ENCODE data around the gene PCK2. TPM values are rescaled to one million over a fixed set of nuclear protein-coding genes. Genes with fewer than 3 reads are reported as not detected.

The PCK2 gene
- polyA plus RNA-seq, 4 donors: 197 to 870 (median 304) TPM

- DNase-seq: no peak
- Histone ChIP-seq H3K27ac (ENCODE audit: low read depth in 1 of 3, low read length in 2 of 3) (peak overlapping the region; percentile 87 to 100 (median 98)), H3K9me3 (ENCODE audit: control insufficient read depth in 2 of 2, insufficient read depth in 1 of 2, low read depth in 1 of 2, low read length in 1 of 2) (no peaks in the 10 kb centered on the region), H3K4me1 (ENCODE audit: control insufficient read depth in 3 of 3, insufficient read depth in 2 of 3, low read depth in 1 of 3, low read length in 2 of 3) (peaks cover 0 to 28% (median 13%) of the 10 kb centered on the region in 3 donors), H3K4me3 (ENCODE audit: low read depth in 1 of 3, low read length in 3 of 3) (peak overlapping the region; percentile 50 to 87 (median 52)), H3K27me3 (ENCODE audit: control insufficient read depth in 3 of 3, insufficient read depth in 3 of 3, low read length in 3 of 3) (no peaks in the 10 kb centered on the region), H3K36me3 (ENCODE audit: control insufficient read depth in 3 of 3, insufficient read depth in 2 of 3, low read depth in 1 of 3, low read length in 3 of 3) (peaks cover 0 to 16% (median under 1%) of the 10 kb centered on the region in 3 donors)
- no peak for FAIRE-seq
- 8 to 16% (median 14%) methylated on average over 15 of the region's 15 CpGs for WGBS, 3 donors
Observed at GRCh38 chr14:24113379-24113800, 19.3 kb downstream of the PCK2 start.

GRCh38 chr14:24113801-24114531 is 19.9 kb downstream of the PCK2 start:
- Histone ChIP-seq H3K4me1 (ENCODE audit: control insufficient read depth in 3 of 3, insufficient read depth in 2 of 3, low read depth in 1 of 3, low read length in 2 of 3) (peaks cover 0 to 27% (median 13%) of the 10 kb centered on the region in 3 donors), H3K27ac (ENCODE audit: low read depth in 1 of 3, low read length in 2 of 3) (peak overlapping the region; percentile 87 to 100 (median 98)), H3K9me3 (ENCODE audit: control insufficient read depth in 2 of 2, insufficient read depth in 1 of 2, low read depth in 1 of 2, low read length in 1 of 2) (no peaks in the 10 kb centered on the region), H3K27me3 (ENCODE audit: control insufficient read depth in 3 of 3, insufficient read depth in 3 of 3, low read length in 3 of 3) (no peaks in the 10 kb centered on the region), H3K36me3 (ENCODE audit: control insufficient read depth in 3 of 3, insufficient read depth in 2 of 3, low read depth in 1 of 3, low read length in 3 of 3) (peaks cover 0 to 22% (median 3%) of the 10 kb centered on the region in 3 donors), H3K4me3 (ENCODE audit: low read depth in 1 of 3, low read length in 3 of 3) (peak overlapping the region; percentile 50 to 87 (median 52))
- FAIRE-seq: no peak
- peak; percentile 97 to 99 for DNase-seq
- WGBS, 3 donors: 0% methylated on average over 41 to 42 of the region's 42 CpGs

- Histone ChIP-seq H3K4me3 (ENCODE audit: low read depth in 1 of 3, low read length in 3 of 3) (peak within 1 kb of the TSS; percentile 72 to 95 (median 87)), H3K4me1 (ENCODE audit: control insufficient read depth in 3 of 3, insufficient read depth in 2 of 3, low read depth in 1 of 3, low read length in 2 of 3) (peaks cover 0 to 26% (median 13%) of the 10 kb centered on the region in 3 donors), H3K9me3 (ENCODE audit: control insufficient read depth in 2 of 2, insufficient read depth in 1 of 2, low read depth in 1 of 2, low read length in 1 of 2) (no peaks in the 10 kb centered on the region), H3K27me3 (ENCODE audit: control insufficient read depth in 3 of 3, insufficient read depth in 3 of 3, low read length in 3 of 3) (no peaks in the 10 kb centered on the region), H3K27ac (ENCODE audit: low read depth in 1 of 3, low read length in 2 of 3) (peak within 1 kb of the TSS; percentile 97 to 100 (median 98)), H3K36me3 (ENCODE audit: control insufficient read depth in 3 of 3, insufficient read depth in 2 of 3, low read depth in 1 of 3, low read length in 3 of 3) (peaks cover 0 to 30% (median 6%) of the 10 kb centered on the region in 3 donors)
- WGBS, 3 donors: 0 to 1% (median 0%) methylated on average over 65 of the region's 65 CpGs
- FAIRE-seq (peak; percentile 55), DNase-seq (peak; percentile 100)
Observed at GRCh38 chr14:24114532-24115421, 20.7 kb downstream of the PCK2 start, which contains the start of the genes DCAF11 and NRL. TSS of gene DCAF11 (plus strand) at chr14:24114777. CDS start at chr14:24115595, 818 bp downstream. TSS of gene NRL (minus strand) at chr14:24114949. CDS start at chr14:24082848, 32,101 bp downstream.

- Histone ChIP-seq H3K9me3 (ENCODE audit: control insufficient read depth in 2 of 2, insufficient read depth in 1 of 2, low read depth in 1 of 2, low read length in 1 of 2) (no peaks in the 10 kb centered on the region), H3K27ac (ENCODE audit: low read depth in 1 of 3, low read length in 2 of 3) (peak overlapping the region; percentile 84 to 100 (median 98)), H3K36me3 (ENCODE audit: control insufficient read depth in 3 of 3, insufficient read depth in 2 of 3, low read depth in 1 of 3, low read length in 3 of 3) (peaks cover 1 to 36% (median 7%) of the 10 kb centered on the region in 3 donors), H3K27me3 (ENCODE audit: control insufficient read depth in 3 of 3, insufficient read depth in 3 of 3, low read length in 3 of 3) (no peaks in the 10 kb centered on the region), H3K4me3 (ENCODE audit: low read depth in 1 of 3, low read length in 3 of 3) (peak overlapping the region; percentile 72 to 95 (median 87)), H3K4me1 (ENCODE audit: control insufficient read depth in 3 of 3, insufficient read depth in 2 of 3, low read depth in 1 of 3, low read length in 2 of 3) (peaks cover 0 to 21% (median 13%) of the 10 kb centered on the region in 3 donors)
- whole genome bisulfite sequencing, 3 donors: 0 to 3% (median 3%) methylated on average over 14 of the region's 14 CpGs
- FAIRE-seq (no peak), DNase-seq (no peak)
Observed at GRCh38 chr14:24115422-24116127, 21.5 kb downstream of the PCK2 start.

GRCh38 chr14:24116128-24116814 is 22.2 kb downstream of the PCK2 start:
- Histone ChIP-seq H3K4me3 (ENCODE audit: low read depth in 1 of 3, low read length in 3 of 3) (peak overlapping the region in 2 of 3 donors; percentile 87 to 95), H3K27me3 (ENCODE audit: control insufficient read depth in 3 of 3, insufficient read depth in 3 of 3, low read length in 3 of 3) (no peaks in the 10 kb centered on the region), H3K9me3 (ENCODE audit: control insufficient read depth in 2 of 2, insufficient read depth in 1 of 2, low read depth in 1 of 2, low read length in 1 of 2) (no peaks in the 10 kb centered on the region), H3K36me3 (ENCODE audit: control insufficient read depth in 3 of 3, insufficient read depth in 2 of 3, low read depth in 1 of 3, low read length in 3 of 3) (peaks cover 3 to 43% (median 8%) of the 10 kb centered on the region in 3 donors), H3K27ac (ENCODE audit: low read depth in 1 of 3, low read length in 2 of 3) (no peak overlapping the region), H3K4me1 (ENCODE audit: control insufficient read depth in 3 of 3, insufficient read depth in 2 of 3, low read depth in 1 of 3, low read length in 2 of 3) (peaks cover 0 to 15% (median 13%) of the 10 kb centered on the region in 3 donors)
- 51 to 73% (median 62%) methylated on average over 6 of the region's 6 CpGs for WGBS, 3 donors
- FAIRE-seq (no peak), DNase-seq (no peak)

- H3K36me3 ChIP-seq (ENCODE audit: control insufficient read depth in 3 of 3, insufficient read depth in 2 of 3, low read depth in 1 of 3, low read length in 3 of 3): peaks cover 3 to 51% (median 8%) of the 10 kb centered on the region in 3 donors
- no peak for FAIRE-seq
- H3K27me3 ChIP-seq (ENCODE audit: control insufficient read depth in 3 of 3, insufficient read depth in 3 of 3, low read length in 3 of 3): no peaks in the 10 kb centered on the region
- DNase-seq: no peak
- no peak overlapping the region for H3K4me3 ChIP-seq (ENCODE audit: low read depth in 1 of 3, low read length in 3 of 3)
- no peaks in the 10 kb centered on the region for H3K9me3 ChIP-seq (ENCODE audit: control insufficient read depth in 2 of 2, insufficient read depth in 1 of 2, low read depth in 1 of 2, low read length in 1 of 2)
- WGBS, 3 donors: 83 to 91% (median 83%) methylated on average over 6 of the region's 6 CpGs
- H3K27ac ChIP-seq (ENCODE audit: low read depth in 1 of 3, low read length in 2 of 3): no peak overlapping the region
- H3K4me1 ChIP-seq (ENCODE audit: control insufficient read depth in 3 of 3, insufficient read depth in 2 of 3, low read depth in 1 of 3, low read length in 2 of 3): peaks cover 0 to 14% (median 13%) of the 10 kb centered on the region in 3 donors
Observed at GRCh38 chr14:24117179-24117578, 23.1 kb downstream of the PCK2 start.

GRCh38 chr14:24119691-24120090 is 25.6 kb downstream of the PCK2 start:
- Histone ChIP-seq H3K4me1 (ENCODE audit: control insufficient read depth in 3 of 3, insufficient read depth in 2 of 3, low read depth in 1 of 3, low read length in 2 of 3) (peaks cover 0 to 13% (median 9%) of the 10 kb centered on the region in 3 donors), H3K27me3 (ENCODE audit: control insufficient read depth in 3 of 3, insufficient read depth in 3 of 3, low read length in 3 of 3) (no peaks in the 10 kb centered on the region), H3K9me3 (ENCODE audit: control insufficient read depth in 2 of 2, insufficient read depth in 1 of 2, low read depth in 1 of 2, low read length in 1 of 2) (no peaks in the 10 kb centered on the region), H3K4me3 (ENCODE audit: low read depth in 1 of 3, low read length in 3 of 3) (no peak overlapping the region), H3K27ac (ENCODE audit: low read depth in 1 of 3, low read length in 2 of 3) (no peak overlapping the region), H3K36me3 (ENCODE audit: control insufficient read depth in 3 of 3, insufficient read depth in 2 of 3, low read depth in 1 of 3, low read length in 3 of 3) (peaks cover 3 to 73% (median 18%) of the 10 kb centered on the region in 3 donors)
- 96 to 99% (median 96%) methylated on average over 6 of the region's 6 CpGs for WGBS, 3 donors
- FAIRE-seq (no peak), DNase-seq (no peak)
